Activated effector memory CD4-positive, alpha-beta T cell treated with anti-CD3 and anti-CD28 coated beads, Interleukin-2, amount 50 U/mL, for 16 hours (primary cell): Measurements from ENCODE around the gene RNH1.
"Not testable (repeated sequence)": the region's sequence is repeated elsewhere in the genome, so short reads cannot be mapped to it uniquely, and the experiment has no call there.

Experiments
- DNase-seq: peaks from one replicate; pipeline ENCODE4 v3.0.0-alpha.2; 2020

Gene RNH1

GRCh38 chr11:473962-474785 lies 32.9 kb downstream of the RNH1 start:
- no peak for DNase-seq

- DNase-seq: no peak
These were observed 33.6 kb downstream of the RNH1 start for GRCh38 chr11:473415-473814.

GRCh38 chr11:472816-473215 lies 34.2 kb downstream of the RNH1 start:
- no peak for DNase-seq

GRCh38 chr11:472272-472671 lies 34.8 kb downstream of the RNH1 start:
- no peak for DNase-seq

GRCh38 chr11:471468-472145 lies 35.4 kb downstream of the RNH1 start:
- DNase-seq: no peak

GRCh38 chr11:469684-470560 lies 37.1 kb downstream of the RNH1 start:
- DNase-seq: no peak

- DNase-seq: not testable (repeated sequence)
These were observed 37.9 kb downstream of the RNH1 start for GRCh38 chr11:469026-469683.

GRCh38 chr11:468493-468892 lies 38.5 kb downstream of the RNH1 start:
- DNase-seq: no peak

GRCh38 chr11:468036-468435 lies 39.0 kb downstream of the RNH1 start:
- DNase-seq: no peak

GRCh38 chr11:465896-466530 lies 41.0 kb downstream of the RNH1 start:
- no peak for DNase-seq

GRCh38 chr11:464316-464715 lies 42.7 kb downstream of the RNH1 start:
- DNase-seq: no peak

- DNase-seq: no peak
These were observed 44.7 kb downstream of the RNH1 start for GRCh38 chr11:462107-462890.

- DNase-seq: no peak
These were observed 45.4 kb downstream of the RNH1 start for GRCh38 chr11:461626-462025.

- no peak for DNase-seq
These were observed 46.5 kb downstream of the RNH1 start for GRCh38 chr11:460331-461199.

GRCh38 chr11:459511-460220 lies 47.4 kb downstream of the RNH1 start:
- no peak for DNase-seq

GRCh38 chr11:457111-457760 lies 49.8 kb downstream of the RNH1 start:
- no peak for DNase-seq

- peak; percentile 71 for DNase-seq
These were observed 50.5 kb downstream of the RNH1 start for GRCh38 chr11:456533-456932.

GRCh38 chr11:455566-456147 lies 51.4 kb downstream of the RNH1 start:
- DNase-seq: no peak
